ENCODE data around the gene TEX35.

DNA sequence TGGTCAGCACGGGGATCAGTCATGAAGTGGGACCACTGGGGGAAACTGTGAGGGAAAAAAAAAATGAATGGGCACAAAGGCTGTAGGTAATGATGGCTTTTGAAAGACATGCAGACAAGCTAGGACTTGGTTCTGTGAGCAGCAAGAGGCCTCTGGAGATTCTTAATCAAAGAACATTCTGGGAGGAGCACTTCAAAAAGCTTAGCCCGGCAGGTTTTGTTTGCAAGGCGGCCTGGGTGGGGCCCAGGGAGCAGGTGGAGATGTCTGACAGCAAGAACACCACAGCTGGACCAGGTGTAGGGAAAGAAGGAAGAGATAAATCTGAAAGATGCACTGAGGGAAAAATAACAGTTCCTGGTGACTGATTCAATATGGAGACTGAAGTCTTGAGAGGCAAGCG is 6.0 kb downstream of the TEX35 start:
- TF ChIP-seq ZNF274 (IDR thresholded peaks at IDR 0.05; ENCODE audit: low read depth, low read length): no peak
- TF ChIP-seq YY1 (IDR thresholded peaks at IDR 0.05; ENCODE audit: insufficient read depth, insufficient read length): no peak

All from NT2/D1 (cell line).